Right atrium auricular region (tissue), 2 donors: ENCODE results near the gene TMEM235. TPM values are rescaled to one million over a fixed set of nuclear protein-coding genes. Genes with fewer than 3 reads are reported as not detected.

Experiments used
- DNase-seq: peaks from one replicate; pipeline ENCODE4 v3.0.0-alpha.2; 2019; ENCODE audit warnings: low spot score
- H3K27ac ChIP-seq, 2 donors: fragments of 200-600 bp; sonication (generic); 1 replicate in 1 of 2; 2 replicates in 1 of 2; pipeline ENCODE4 v1.5.1; 2016 to 2019
- H3K27me3 ChIP-seq, 2 donors: fragments of 200-600 bp; sonication (generic); one replicate each; pipeline versions ENCODE4 v1.5.1 to v1.6.0; 2017 to 2019
- H3K36me3 ChIP-seq: fragments of 200-600 bp; sonication (generic); one replicate; pipeline ENCODE4 v1.5.1; 2016
- H3K4me1 ChIP-seq, 2 donors: fragments of 200-600 bp; sonication (generic); one replicate each; pipeline versions ENCODE4 v1.5.1 to v1.6.0; 2017 to 2019
- H3K4me3 ChIP-seq, 2 donors: fragments of 200-600 bp; sonication (generic); 1 replicate in 1 of 2; 2 replicates in 1 of 2; pipeline ENCODE4 v1.5.1; 2017 to 2019; ENCODE audit warnings: mild to moderate bottlenecking in 1 of 2, moderate library complexity in 1 of 2
- H3K9me3 ChIP-seq, 2 donors: fragments of 200-600 bp; sonication (generic); one replicate each; pipeline ENCODE4 v1.5.1; 2019
- CTCF ChIP-seq, 2 donors: fragments of 200-600 bp; sonication (generic); IDR thresholded peaks; one replicate each; pipeline ENCODE4 v1.5.1; 2019; ENCODE audit warnings: antibody characterized with exemption in 2 of 2
- total RNA-seq, 2 donors: library from RNA; depleted of rRNA; stranded (reverse); fragments of >200 nt; gene quantifications; one replicate each; pipeline ENCODE4 v1.1.0, GENCODE V29; 2016

Gene TMEM235
- total RNA-seq, 2 donors from 2014 or later = not detected

GRCh38 chr17:78267253-78268073, 36.0 kb downstream of the TMEM235 start:
- no peaks in the 10 kb centered on the region for H3K36me3 ChIP-seq
- no peak overlapping the region for H3K4me3 ChIP-seq
- H3K4me1 ChIP-seq = peaks cover 0 to 17% of the 10 kb centered on the region in 2 donors
- no peak overlapping the region for H3K27ac ChIP-seq
- H3K27me3 ChIP-seq = no peaks in the 10 kb centered on the region
- TF ChIP-seq CTCF (IDR thresholded peaks at IDR 0.05) = no peak
- no peak for DNase-seq
- H3K9me3 ChIP-seq = no peaks in the 10 kb centered on the region

DNA sequence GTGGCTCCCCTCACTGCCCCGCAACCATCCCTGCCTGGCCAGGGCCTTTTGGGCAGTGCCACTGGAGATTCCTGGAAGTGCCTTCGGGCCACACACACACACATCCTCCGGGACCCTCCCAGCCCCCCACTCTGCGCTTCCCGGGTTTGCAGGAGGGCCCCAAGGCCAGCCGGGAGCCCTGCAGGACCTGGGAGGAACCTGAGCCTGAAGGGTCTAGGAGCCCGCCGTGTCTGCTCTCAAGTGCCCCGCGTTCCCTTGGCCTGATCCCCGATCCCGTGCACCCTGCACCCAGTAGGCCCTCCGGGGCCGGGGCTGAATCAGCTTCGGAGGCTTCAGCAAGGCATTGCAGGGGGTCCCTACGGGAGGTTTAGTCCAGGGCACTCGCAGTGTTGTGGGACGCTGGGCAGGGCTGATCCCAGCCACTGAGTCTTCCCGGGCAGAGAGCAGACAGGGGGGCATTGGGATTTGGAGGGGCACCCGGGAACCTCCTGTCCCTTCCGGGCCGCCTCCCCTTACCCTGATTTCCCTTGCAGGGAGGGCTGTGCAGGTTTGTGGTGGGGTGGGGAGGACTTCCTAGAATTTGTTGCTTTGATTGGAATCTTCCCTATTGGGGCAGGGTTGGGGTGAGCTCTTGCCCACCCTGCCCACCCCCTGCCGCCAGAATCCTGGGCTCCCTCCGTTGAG, 36.9 kb downstream of the TMEM235 start:
- no peak for DNase-seq
- no peaks in the 10 kb centered on the region for H3K9me3 ChIP-seq
- no peak overlapping the region for H3K4me3 ChIP-seq
- H3K4me1 ChIP-seq = peaks cover 0 to 16% of the 10 kb centered on the region in 2 donors
- no peak for TF ChIP-seq CTCF (IDR thresholded peaks at IDR 0.05)
- H3K36me3 ChIP-seq = no peaks in the 10 kb centered on the region
- no peaks in the 10 kb centered on the region for H3K27me3 ChIP-seq
- no peak overlapping the region for H3K27ac ChIP-seq

DNA sequence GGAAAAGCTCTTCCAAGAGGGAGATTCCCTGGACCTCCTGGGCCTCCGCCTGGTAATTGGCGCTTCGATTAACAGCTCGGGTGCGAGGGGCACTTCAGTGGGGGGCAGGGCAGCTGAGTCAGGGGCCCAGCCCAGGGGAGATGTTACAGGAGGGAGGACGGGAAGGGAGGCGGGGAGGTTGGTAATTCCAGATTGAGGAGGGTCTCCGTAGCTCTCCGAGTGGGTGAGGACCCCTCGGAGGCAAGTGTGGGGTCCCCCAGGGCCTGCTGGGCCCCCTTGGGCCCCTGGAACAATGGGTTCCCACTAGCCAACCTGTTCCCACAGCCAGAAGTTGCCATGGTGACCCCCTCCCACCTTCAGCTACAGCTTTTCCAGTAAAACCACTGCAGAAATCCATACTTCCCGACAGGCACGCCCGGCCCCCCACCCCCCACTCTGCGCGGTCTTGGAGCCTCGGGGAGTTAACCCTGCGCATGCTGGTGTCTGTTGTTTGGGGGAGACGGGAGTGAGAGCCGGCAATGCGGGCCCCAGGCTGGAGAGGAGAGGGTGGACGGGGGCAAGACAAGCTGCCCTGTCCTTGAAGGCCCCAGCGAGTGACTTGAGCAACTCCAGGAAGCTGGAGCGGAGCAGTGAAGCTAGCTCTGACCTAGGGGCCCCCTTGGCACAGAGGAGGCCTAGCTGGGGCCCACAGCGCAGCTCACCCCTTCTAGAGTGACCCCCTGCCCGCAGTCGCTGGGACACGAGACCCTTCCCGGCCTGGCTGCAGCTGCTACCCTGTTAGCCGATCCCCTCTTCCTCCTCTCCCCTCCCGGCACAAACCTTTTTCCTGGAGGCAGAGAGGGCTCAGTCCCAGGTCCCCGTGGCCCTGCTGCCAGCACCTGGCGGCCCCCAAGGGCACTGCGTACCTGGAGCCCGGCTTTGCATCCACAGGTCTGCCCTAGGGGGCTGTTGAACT, 37.8 kb downstream of the TMEM235 start:
- H3K4me1 ChIP-seq = peaks cover 0 to 10% of the 10 kb centered on the region in 2 donors
- no peaks in the 10 kb centered on the region for H3K9me3 ChIP-seq
- H3K4me3 ChIP-seq = no peak overlapping the region
- no peaks in the 10 kb centered on the region for H3K27me3 ChIP-seq
- no peak overlapping the region for H3K27ac ChIP-seq
- no peaks in the 10 kb centered on the region for H3K36me3 ChIP-seq
- no peak for DNase-seq
- TF ChIP-seq CTCF (IDR thresholded peaks at IDR 0.05) = no peak

DNA sequence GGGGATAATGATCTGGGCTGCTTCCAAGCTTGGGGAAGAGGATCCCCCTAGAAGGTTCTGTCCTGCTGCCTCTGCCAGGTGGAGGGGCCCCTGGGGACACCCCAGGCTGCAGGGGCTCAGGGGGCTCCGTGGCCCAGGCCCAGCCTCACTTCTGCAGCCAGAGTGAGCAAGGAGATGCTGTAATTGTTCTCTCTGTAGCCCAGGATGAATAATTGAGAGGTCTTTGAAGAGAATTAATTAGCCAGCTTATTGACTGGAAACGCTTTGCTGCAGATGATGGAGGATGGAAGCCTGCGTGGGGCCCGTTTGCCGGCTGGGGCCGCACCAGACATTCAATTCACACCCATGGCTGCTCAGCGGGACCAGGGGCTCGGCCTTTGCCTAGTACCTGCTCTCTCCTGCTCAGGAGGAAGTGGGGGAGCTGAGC, 38.5 kb downstream of the TMEM235 start:
- Histone ChIP-seq H3K36me3 (no peaks in the 10 kb centered on the region), H3K4me3 (no peak overlapping the region), H3K4me1 (peaks cover 0 to 10% of the 10 kb centered on the region in 2 donors), H3K27me3 (no peaks in the 10 kb centered on the region), H3K9me3 (no peaks in the 10 kb centered on the region), H3K27ac (no peak overlapping the region)
- TF ChIP-seq CTCF (IDR thresholded peaks at IDR 0.05) = no peak
- DNase-seq = no peak

GRCh38 chr17:78271419-78272170, 40.2 kb downstream of the TMEM235 start:
- H3K27ac ChIP-seq = no peak overlapping the region
- TF ChIP-seq CTCF (IDR thresholded peaks at IDR 0.05) = no peak
- H3K4me1 ChIP-seq = peaks cover 0 to 10% of the 10 kb centered on the region in 2 donors
- H3K9me3 ChIP-seq = no peaks in the 10 kb centered on the region
- no peaks in the 10 kb centered on the region for H3K27me3 ChIP-seq
- no peaks in the 10 kb centered on the region for H3K36me3 ChIP-seq
- no peak for DNase-seq
- H3K4me3 ChIP-seq = no peak overlapping the region
